Epidermal melanocyte (primary cell): ENCODE measurements around the gene CYP2D6.
"Not testable (repeated sequence)": the region's sequence is repeated elsewhere in the genome, so short reads cannot be mapped to it uniquely, and the experiment has no call there.

Experiments
- DNase-seq: peaks from one replicate; pipeline ENCODE4 v3.0.0; 2011; ENCODE audit warnings: low spot score; ENCODE audit not compliant: insufficient read length

CYP2D6 gene

DNA sequence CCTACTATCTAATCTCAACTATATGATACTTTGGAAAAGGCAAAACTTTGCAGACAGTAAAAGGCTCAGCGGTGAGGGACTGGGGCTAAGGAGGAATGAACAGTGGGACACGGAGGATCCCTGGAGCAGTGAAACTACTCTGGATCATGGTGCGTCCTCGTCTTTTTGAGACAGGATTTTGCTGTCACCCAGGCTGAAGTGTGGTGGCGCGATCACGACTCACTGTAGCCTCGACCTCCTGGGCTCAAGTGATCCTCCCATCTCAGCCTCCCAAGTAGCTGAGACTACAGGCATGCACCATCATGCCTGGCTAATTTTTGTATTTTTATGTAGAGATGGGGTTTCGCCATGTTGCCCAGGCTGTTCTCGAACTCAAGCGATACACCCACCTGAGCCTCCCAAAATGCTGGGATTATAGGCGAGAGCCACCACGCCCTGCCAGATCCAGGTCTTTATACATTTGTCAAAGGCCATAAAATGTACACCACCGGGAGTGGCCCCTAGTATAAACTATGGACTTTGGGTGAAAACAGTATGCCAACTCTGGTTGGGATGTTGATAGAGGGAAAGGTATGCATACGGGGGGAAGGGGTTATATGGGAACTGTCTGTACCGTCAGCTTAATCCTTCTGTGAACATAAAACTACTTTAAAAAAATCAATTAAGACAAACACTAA, 28.0 kb upstream of the CYP2D6 start:
- no peak for DNase-seq

DNA sequence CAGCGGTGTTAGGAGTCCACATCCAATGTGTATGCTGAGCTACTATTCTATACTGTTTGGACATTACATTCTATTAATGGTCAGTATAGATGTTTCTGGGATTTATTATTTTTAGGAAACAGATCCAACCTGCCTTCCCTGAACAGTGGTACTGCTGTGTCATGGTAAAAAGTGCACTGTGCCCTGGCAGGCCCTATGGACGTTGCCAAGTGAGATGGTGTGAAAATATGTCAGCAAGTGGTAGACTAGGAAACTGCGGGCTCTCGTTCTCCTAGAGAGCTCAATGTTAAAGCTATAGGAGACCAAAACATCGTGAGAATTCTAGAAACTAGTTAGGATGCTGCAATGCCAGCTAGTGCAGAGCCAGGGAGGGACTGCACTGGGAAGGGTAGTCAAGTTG, 26.0 kb upstream of the CYP2D6 start:
- no peak for DNase-seq

DNA sequence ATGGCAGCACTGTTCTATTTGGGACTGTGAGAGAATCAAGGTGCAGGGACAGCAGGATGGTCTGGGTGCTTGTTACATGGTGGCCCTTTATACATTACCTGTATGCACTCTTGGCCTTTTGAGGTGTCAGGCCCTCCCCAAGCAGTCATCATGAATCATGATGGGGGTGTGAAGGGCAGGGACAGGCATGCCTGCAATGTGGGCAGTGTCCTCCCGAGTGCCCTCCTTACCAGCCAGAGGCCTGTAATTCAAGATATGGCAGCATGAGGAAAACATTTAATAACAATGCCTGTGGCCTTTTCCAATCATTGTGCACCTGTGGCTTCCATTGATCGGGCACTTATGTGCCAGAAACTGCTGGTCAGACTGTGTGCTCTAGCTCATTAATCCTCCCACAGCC, 25.5 kb upstream of the CYP2D6 start:
- DNase-seq = no peak

DNA sequence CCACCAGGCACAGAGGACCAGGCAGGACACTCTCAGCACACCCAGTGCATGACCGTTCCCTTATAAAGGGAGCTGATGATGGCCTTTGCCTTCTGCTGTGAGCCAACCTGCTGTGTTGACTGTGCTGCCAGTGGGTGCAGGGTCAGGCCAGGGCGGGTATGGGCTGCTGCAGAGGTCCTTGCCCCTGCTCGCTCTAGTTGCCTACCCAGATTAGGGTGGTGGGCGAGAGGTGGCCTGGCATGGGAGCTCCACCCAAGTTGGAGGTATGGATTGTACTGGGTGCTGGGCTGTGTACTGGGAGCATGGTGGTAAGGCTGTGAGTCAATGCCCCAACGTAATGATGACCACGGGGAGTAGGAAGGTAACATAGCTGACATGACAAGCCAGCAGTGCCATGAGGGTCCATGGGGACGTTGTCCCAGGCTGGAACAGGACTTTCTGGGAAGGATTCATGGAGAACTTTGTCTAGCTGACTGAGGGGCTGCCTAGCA, 24.5 kb upstream of the CYP2D6 start:
- DNase-seq = no peak

DNA sequence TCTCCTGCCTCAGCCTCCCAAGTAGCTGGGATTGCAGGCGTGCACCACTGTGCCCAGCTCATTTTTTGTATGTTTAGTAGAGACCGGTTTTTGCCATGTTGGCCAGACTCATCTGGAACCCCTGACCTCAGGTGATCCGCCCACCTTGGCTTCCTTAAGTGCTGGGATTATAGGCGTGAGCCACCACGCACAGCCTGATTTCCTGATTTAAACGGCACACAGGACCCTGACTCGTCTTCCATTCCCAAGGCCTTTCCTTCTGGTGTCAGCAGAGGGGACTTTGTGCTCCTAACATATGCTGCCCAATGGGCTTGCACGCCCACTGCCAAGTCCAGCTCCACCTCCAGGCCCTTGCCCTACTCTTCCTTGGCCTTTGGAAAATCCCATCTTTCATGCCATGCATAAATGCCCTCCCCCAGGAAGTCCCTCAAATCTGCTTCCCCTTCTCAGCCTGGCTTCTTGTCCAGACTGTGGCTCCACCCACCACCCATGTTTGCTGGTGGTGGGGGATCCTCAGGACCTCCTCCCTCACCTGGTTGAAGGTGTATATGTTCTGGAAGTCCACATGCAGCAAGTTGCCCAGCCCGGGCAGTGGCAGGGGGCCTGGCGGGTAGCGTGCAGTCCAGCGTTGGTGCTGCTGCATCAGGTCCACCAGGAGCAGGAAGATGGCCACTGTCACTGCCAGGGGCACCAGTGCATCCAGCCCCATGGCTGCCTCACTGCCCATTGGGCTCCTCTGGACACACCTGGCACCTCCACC, 23.9 kb upstream of the CYP2D6 start:
- no peak for DNase-seq

DNA sequence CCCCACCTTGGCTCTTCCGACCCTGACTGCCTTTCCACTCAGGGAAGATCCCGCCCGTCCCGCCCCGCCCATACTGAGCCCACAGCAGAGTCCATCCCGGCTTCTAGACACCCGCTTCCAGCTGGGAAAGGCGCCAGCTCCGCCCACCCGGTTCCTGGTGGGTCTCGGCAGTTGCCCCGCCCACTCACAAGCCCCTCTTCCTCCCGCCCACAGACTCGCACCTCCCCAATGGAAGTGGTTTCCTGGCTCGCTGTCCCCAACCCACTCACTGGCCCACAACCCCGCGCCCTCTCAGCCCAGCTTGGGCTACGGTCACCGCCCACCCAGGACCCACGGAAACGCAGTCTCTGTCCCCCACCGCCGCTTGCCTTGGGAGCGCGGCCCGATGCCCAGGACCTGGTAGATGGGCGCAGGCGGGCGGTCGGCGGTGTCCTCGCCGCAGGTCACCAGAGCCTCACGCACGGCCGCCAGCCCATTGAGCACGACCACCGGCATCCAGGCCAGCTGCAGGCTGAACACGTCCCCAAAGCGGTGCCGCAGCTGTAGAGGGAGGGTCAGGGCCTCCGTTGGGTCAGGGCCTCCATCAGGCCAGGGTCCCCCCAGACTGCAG, 22.2 kb upstream of the CYP2D6 start:
- no peak for DNase-seq

DNA sequence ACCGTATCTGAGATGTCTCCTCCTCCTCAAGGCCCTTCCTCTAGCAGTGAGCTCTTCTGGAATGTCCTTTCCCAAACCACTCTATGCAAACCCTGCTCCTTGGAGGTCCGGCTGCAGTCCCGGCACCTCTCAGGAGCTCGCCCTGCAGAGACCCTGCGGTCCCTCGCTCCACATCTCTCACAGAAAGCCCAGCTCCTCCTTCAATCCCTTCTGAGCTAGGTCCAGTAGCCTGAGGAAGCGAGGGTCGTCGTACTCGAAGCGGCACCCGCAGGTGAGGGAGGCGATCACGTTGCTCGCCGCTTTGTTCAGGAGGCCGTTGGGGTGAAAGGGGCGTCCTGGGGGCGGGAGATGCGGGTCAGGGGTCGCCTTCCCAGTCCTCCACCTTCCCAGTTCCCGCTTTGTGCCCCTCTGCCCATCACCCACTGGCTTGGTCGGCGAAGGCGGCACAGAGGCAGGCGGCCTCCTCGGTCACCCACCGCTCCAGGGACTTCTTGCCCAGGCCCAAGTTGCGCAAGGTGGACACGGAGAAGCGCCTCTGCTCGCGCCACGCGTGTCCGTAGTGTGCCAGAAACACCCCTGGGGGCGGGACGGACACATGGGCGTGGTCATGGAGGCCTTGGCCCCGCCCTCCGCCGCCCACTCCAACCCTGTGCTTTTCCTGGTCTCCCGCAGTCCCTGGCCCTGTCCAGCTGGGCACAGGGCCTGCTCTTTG, 21.5 kb upstream of the CYP2D6 start:
- no peak for DNase-seq

DNA sequence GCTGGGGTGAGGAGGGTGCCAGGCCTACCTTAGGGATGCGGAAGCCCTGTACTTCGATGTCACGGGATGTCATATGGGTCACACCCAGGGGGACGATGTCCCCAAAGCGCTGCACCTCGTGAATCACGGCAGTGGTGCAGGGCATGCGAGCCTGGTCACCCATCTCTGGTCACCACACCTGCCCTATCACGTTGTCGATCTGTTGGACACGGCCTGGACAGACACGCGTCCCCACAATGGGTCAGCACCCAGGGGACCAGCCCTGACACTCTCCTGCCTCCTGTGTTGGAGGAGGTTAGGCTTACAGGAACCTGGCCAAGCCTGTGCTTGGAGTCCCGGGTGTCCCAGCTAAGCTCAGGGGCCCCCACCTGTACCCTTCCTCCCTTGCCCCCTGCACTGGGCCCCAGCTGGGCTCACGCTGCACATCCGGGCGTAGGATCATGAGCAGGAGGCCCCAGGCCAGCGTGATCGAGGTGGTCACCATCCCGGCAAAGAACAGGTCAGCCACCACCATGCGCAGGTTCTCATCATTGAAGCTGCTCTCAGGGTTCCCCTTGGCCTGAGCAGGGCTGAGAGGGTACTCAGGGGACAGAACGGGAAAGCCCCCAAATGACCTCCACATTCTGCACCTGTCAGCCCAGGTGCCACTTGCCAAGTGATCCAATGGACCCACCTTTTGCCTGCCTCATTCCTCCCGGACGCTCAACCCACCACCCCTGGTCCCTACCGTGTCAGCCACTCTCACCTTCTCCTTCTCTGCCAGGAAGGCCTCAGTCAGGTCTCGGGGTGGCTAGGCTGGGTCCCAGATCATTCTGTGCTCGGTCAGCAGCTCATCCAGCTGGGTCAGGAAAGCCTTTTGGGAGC, 20.3 kb upstream of the CYP2D6 start:
- DNase-seq = no peak

DNA sequence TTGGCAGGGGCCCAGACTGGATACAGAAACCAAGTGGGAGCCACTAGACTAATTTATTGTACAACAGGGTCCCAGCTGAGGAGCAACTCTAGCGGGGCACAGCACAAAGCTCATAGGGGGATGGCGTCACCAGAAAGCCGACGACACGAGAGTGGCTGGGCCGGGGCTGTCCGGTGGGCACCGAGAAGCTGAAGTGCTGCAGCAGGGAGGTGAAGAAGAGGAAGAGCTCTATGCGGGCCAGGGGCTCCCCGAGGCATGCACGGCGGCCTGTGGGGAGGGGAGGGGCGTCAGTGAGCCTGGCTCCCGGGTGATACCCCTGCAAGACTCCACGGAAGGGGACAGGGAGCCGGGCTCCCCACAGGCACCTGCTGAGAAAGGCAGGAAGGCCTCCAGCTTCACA, 19.2 kb upstream of the CYP2D6 start:
- not testable (repeated sequence) for DNase-seq

DNA sequence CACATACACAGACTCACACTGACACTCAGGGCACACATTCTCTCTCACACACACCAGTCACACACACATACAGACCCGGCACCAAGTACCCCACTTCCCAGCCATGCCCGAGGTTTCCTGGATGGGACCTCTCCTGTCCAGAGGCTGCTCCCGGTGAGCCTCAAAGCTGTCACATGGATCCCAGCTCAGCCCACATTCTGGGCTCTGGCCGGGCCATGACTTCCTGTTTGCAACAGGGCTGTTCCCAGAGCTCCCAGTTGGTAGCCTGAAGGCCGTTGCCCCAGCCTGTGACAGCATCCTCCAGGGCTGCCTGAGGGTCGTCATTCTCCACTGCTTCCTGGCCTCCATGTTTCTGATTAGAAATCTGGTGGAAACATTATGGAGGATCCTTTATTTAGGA, 14.6 kb upstream of the CYP2D6 start:
- no peak for DNase-seq

DNA sequence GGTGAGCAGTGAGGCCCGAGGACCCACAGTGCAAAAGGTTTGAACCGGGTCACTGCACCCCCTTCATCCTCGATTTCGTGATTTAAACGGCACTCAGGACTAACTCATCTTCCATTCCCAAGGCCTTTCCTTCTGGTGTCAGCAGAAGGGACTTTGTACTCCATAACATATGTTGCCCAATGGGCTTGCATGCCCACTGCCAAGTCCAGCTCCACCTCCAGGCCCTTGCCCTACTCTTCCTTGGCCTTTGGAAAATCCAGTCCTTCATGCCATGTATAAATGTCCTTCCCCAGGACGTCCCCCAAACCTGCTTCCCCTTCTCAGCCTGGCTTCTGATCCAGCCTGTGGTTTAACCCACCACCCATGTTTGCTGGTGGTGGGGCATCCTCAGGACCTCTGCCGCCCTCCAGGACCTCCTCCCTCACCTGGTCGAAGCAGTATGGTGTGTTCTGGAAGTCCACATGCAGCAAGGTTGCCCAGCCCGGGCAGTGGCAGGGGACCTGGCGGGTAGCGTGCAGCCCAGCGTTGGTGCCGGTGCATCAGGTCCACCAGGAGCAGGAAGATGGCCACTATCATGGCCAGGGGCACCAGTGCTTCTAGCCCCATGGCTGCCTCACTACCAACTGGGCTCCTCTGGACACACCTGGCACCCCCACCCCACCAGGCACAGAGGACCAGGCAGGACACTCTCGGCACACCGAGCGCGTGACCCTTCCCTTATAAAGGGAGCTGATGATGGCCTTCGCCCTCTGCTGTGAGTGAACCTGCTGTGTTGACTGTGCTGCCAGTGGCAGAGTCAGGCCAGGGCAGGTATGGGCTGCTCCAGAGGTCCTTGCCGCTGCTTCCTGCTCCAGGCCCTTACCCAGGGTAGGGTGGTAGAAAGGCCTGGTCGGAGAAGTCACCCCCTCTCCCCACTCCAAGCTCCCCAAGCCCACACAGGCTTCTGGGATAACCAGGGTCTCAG, 13.5 kb upstream of the CYP2D6 start:
- not testable (repeated sequence) for DNase-seq

DNA sequence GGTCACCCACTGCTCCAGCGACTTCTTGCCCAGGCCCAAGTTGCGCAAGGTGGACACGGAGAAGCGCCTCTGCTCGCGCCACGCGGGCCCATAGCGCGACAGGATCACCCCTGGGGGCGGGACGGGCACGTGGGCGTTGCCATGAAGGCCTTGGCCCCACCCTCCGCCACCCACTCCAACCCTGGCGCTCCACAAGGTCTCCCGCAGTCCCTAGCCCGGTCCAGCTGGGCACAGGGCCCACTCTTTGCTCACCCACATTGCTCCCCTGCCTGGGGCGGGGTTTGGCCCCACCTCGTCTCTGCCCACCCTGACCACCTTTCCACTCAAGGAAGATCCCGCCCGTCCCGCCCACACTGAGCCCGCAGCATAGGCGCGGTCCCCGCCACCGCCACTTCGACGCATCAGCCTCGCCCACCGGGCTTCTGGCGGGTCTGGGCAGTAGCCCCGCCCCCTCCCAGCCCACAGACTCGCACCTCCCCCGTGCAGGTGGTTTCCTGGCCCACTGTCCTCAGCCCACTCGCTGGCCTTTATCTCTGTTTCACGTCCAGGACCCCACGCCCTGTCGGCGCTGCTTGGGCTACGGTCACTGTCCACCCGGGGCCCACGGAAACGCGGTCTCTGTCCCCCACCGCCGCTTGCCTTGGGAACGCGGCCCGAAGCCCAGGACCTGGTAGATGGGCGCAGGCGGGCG, 12.3 kb upstream of the CYP2D6 start:
- no peak for DNase-seq

DNA sequence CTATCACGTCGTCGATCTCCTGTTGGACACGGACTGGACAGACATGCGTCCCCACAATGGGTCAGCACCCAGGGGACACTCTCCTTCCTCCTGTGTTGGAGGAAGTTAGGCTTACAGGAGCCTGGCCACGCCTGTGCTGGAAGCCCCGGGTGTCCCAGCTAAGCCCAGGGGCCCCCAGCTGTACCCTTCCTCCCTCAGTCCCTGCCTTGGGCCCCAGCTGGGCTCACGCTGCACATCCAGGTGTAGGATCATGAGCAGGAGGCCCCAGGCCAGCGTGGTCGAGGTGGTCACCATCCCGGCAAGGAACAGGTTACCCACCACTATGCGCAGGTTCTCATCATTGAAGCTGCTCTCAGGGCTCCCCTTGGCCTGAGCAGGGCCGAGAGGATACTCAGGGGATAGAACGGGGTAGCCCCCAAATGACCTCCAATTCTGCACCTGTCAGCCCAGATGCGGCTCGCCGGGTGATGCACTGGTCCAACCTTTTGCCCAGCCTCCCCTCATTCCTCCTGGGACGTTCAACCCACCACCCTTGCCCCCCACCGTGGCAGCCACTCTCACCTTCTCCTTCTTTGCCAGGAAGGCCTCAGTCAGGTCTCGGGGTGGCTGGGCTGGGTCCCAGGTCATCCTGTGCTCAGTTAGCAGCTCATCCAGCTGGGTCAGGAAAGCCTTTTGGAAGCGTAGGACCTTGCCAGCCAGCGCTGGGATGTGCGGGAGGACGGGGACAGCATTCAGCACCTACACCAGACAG, 10.9 kb upstream of the CYP2D6 start:
- not testable (repeated sequence) for DNase-seq

DNA sequence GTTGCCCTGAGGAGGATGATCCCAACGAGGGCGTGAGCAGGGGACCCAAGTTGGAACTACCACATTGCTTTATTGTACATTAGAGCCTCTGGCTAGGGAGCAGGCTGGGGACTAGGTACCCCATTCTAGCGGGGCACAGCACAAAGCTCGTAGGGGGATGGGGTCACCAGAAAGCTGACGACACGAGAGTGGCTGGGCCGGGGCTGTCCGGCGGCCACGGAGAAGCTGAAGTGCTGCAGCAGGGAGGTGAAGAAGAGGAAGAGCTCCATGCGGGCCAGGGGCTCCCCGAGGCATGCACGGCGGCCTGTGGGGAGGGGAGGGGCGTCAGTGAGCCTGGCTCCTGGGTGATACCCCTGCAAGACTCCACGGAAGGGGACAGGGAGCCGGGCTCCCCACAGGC, 9.5 kb upstream of the CYP2D6 start:
- not testable (repeated sequence) for DNase-seq

DNA sequence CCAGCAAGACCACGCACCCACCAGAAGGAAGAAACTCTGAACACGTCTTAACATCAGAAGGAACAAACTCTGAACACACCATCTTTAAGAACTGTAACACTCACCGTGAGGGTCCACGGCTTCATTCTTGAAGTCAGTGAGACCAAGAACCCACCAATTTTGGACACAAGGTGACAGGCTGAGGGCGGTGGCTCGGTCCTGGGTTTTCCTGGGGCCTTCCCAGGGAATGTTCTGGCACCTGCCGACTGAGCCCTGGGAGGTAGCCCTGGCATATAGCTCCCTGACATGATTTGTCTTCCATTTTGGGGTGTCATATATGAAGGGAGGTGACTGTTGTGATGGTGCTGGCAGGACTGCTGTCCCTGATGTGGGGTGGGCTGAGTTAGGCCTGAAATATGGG, 8.9 kb upstream of the CYP2D6 start:
- not testable (repeated sequence) for DNase-seq

DNA sequence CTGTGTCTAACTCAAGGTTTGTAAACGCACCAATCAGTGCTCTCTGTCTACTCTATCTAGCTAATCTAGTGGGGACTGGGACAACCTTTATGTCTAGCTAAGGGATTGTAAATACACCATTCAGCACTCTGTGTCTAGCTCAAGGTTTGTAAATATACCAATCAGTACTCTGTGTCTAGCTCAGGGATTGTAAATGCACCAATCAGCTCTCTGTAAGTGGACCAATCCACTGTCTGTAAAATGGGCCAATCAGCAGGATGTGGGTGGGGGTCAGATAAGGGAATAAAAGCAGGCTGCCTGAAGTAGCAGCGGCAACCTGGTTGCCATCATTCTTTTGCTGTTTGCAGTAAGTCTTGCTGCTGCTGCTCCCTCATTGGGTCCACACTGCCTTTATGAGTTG, 8.4 kb upstream of the CYP2D6 start:
- DNase-seq = no peak

DNA sequence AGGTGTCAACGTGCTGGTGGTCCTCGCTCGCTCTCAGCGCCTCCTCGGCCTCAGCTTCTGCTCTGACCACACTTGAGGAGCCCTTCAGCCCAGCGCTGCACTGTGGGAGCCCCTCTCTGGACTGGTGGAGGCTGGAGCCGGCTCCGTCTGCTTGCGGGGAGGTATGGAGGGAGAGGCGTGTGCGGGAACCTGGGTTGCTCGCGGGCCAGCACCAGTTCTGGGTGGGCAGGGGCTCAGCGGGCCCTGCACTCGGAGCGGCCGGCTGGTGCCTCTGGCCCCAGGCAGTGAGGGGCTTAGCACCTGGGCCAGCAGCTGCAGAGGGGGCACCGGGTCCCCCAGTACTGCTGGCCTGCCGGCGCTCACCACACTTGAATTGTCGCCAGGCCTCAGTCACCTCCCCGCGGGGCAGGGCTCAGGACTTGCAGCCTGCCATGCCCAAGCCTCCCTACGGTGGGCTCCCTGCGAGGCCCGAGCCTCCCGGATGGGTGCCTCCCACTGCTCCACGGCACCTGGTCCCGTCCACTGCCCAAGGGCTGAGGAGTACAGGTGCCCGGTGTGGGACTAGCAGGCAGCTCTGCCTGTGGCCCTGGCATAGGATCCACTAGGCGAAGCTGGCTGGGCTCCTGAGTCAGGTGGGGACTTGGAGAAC, 7.6 kb upstream of the CYP2D6 start:
- DNase-seq = no peak

DNA sequence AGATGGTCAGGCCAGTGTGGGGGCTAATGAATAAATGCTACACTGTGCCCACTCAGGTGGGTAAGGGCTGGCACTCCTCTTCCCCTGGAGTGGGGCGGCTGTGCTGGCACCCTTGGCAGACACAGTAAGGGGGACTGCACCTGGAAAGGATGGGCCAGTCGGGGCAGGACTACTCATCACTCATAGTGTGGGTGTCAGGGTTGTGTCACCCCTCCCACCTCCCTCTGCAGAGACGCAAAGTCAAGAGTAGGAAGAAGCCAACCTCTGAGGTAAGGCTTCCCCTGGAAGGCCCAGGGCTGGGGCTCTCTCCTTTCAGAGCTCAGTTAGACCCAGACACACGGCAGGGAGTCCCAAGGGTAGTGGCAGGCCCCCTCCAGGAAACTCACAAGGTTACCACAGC, 5.1 kb upstream of the CYP2D6 start:
- not testable (repeated sequence) for DNase-seq
